ENCODE measurements around the gene NSMCE3. TPM values are rescaled to one million over a fixed set of nuclear protein-coding genes. Genes with fewer than 3 reads are reported as not detected.

NSMCE3 gene
- total and polyA plus RNA-seq, 2 experiments from 2014 or later: 9.7 to 10.0 TPM

- no peak overlapping the region for H3K4me2 ChIP-seq
- no peak for ATAC-seq
- peaks cover 16% of the 10 kb centered on the region for H3K79me2 ChIP-seq (replicated peaks; ENCODE audit: insufficient read depth)
- no peak for DNase-seq (ENCODE audit: low spot score)
- no peak overlapping the region for H2AFZ ChIP-seq
- no peaks in the 10 kb centered on the region for H3K36me3 ChIP-seq (ENCODE audit: insufficient read depth)
- Mint-ChIP-seq H3K9me3 (no peaks in the 10 kb centered on the region), H3K27ac (no peak overlapping the region), H3K36me3 (ENCODE audit: low read depth) (no peaks in the 10 kb centered on the region), H3K4me1 (peaks cover 25% of the 10 kb centered on the region), H3K4me3 (no peak overlapping the region), H3K27me3 (ENCODE audit: insufficient read depth, low read depth, poor library complexity) (no peaks in the 10 kb centered on the region)
- TF ChIP-seq REST (IDR thresholded peaks at IDR 0.05; ENCODE audit: unreplicated experiment): no peak
- no peak for TF ChIP-seq ZNF114 (CRISPR knock-in tag; IDR thresholded peaks at IDR 0.05)
- no peak for TF ChIP-seq STAT1 (IDR thresholded peaks at IDR 0.05; ENCODE audit: unreplicated experiment)
- TF ChIP-seq CTCF (conservative IDR thresholded peaks at IDR 0.05; ENCODE audit: low read depth in 2 of 2): no peak
- no peak for TF ChIP-seq EZH2 (IDR thresholded peaks at IDR 0.05; ENCODE audit: low read depth, unreplicated experiment)
- TF ChIP-seq CREB1 (CRISPR knock-in tag; IDR thresholded peaks at IDR 0.05; ENCODE audit: low read depth): no peak
- no peak for TF ChIP-seq ETS1 (IDR thresholded peaks at IDR 0.05)
- no peak for TF ChIP-seq POLR2AphosphoS5 (IDR thresholded peaks at IDR 0.05; ENCODE audit: low read depth)
- TF ChIP-seq JUNB (IDR thresholded peaks at IDR 0.05; ENCODE audit: unreplicated experiment): no peak
- no peak for TF ChIP-seq ZNF331 (CRISPR knock-in tag; IDR thresholded peaks at IDR 0.05; ENCODE audit: low read depth)
- TF ChIP-seq NANOG (IDR thresholded peaks at IDR 0.05; ENCODE audit: borderline replicate concordance): no peak
- no peak overlapping the region for H3K4me3 ChIP-seq
- H3K27ac ChIP-seq (ENCODE audit: low read depth): no peak overlapping the region
- H3K4me1 ChIP-seq (ENCODE audit: insufficient read depth): peaks cover 19% of the 10 kb centered on the region
- no peaks in the 10 kb centered on the region for H3K9me2 ChIP-seq (ENCODE audit: insufficient read depth)
- no peaks in the 10 kb centered on the region for H3K27me3 ChIP-seq (ENCODE audit: insufficient read depth)
- H3F3A ChIP-seq (replicated peaks; ENCODE audit: low read depth): no peaks in the 10 kb centered on the region
- H4K20me1 ChIP-seq (replicated peaks; ENCODE audit: insufficient read depth): 0 out of 2 replicates have a peak, but pooled peaks cover under 1% of the 10 kb centered on the region
Observed at GRCh38 chr15:29262738-29263137, 6.9 kb downstream of the NSMCE3 start.

All from GM23338 (cell line).